ENCODE data around the gene MED12L.
A peak's percentile ranks its signal among the peaks of the same experiment; 100 is the strongest.

The MED12L gene

GRCh38 chr3:151282921-151283320 lies 197.5 kb downstream of the MED12L start:
- Histone ChIP-seq H3K4me1 (ENCODE audit: control insufficient read depth, insufficient read depth, low read length) (0 out of 2 replicates have a peak, but pooled peaks cover 2% of the 10 kb centered on the region), H3K4me3 (ENCODE audit: low read depth, low read length) (no peak overlapping the region), H3K9me3 (ENCODE audit: control insufficient read depth, insufficient read depth, low read depth, low read length) (no peaks in the 10 kb centered on the region), H3K36me3 (ENCODE audit: control insufficient read depth in 2 of 2, insufficient read depth in 1 of 2, low read length in 2 of 2) (no peaks in the 10 kb centered on the region), H3K27ac (ENCODE audit: extremely low read depth, low read depth, low read length) (no peak overlapping the region)
- peak; percentile 44; the same call in 1 of the 2 replicates for TF ChIP-seq PRDM6 (tag by site-specific recombination; IDR thresholded peaks at IDR 0.05)
- no peak for TF ChIP-seq WT1 (tag by site-specific recombination; IDR thresholded peaks at IDR 0.05)
- peak; percentile 58 for TF ChIP-seq ZNF654 (tag by site-specific recombination; IDR thresholded peaks at IDR 0.05; ENCODE audit: low read depth)
- POLR2A ChIA-PET, result no interaction called here
- CTCF ChIA-PET, result interaction anchor here (0.5 to 5.5 kb wide), 13 partner anchors 10 to 395 kb away, joined by 3 to 32 read pairs (median 4); no protein-coding TSS in a partner anchor

GRCh38 chr3:151283387-151283786 lies 197.9 kb downstream of the MED12L start:
- Histone ChIP-seq H3K36me3 (ENCODE audit: control insufficient read depth in 2 of 2, insufficient read depth in 1 of 2, low read length in 2 of 2) (no peaks in the 10 kb centered on the region), H3K4me3 (ENCODE audit: low read depth, low read length) (no peak overlapping the region), H3K27ac (ENCODE audit: extremely low read depth, low read depth, low read length) (no peak overlapping the region), H3K4me1 (ENCODE audit: control insufficient read depth, insufficient read depth, low read length) (0 out of 2 replicates have a peak, but pooled peaks cover 2% of the 10 kb centered on the region), H3K9me3 (ENCODE audit: control insufficient read depth, insufficient read depth, low read depth, low read length) (no peaks in the 10 kb centered on the region)
- CTCF ChIA-PET, result interaction anchor here (1.1 to 3.5 kb wide), 3 partner anchors 44 to 116 kb away, joined by 7 to 17 read pairs (median 10); no protein-coding TSS in a partner anchor
- POLR2A ChIA-PET, result no interaction called here
- TF ChIP-seq ZNF2 (tag by site-specific recombination; IDR thresholded peaks at IDR 0.05) (no peak), TCF7L2 (IDR thresholded peaks at IDR 0.05; ENCODE audit: borderline replicate concordance, low read depth, low read length) (no peak), ZNF514 (tag by site-specific recombination; IDR thresholded peaks at IDR 0.05) (no peak)

GRCh38 chr3:151283907-151284461 lies 198.5 kb downstream of the MED12L start:
- H3K27ac ChIP-seq (ENCODE audit: extremely low read depth, low read depth, low read length), result no peak overlapping the region
- TF ChIP-seq ZNF112 (tag by site-specific recombination; IDR thresholded peaks at IDR 0.05), result no peak
- TF ChIP-seq ZNF248 (tag by site-specific recombination; IDR thresholded peaks at IDR 0.05), result no peak
- no peak for TF ChIP-seq PATZ1 (tag by site-specific recombination; IDR thresholded peaks at IDR 0.05)
- TF ChIP-seq KLF9 (tag by site-specific recombination; IDR thresholded peaks at IDR 0.05; ENCODE audit: low read depth), result no peak
- no peak for TF ChIP-seq GLI2 (tag by site-specific recombination; IDR thresholded peaks at IDR 0.05; ENCODE audit: borderline replicate concordance, low read depth)
- TF ChIP-seq ZNF580 (tag by site-specific recombination; IDR thresholded peaks at IDR 0.05), result no peak
- TF ChIP-seq SP7 (tag by site-specific recombination; IDR thresholded peaks at IDR 0.05), result no peak
- no peak for TF ChIP-seq ZNF704 (tag by site-specific recombination; IDR thresholded peaks at IDR 0.05)
- TF ChIP-seq ZNF394 (tag by site-specific recombination; IDR thresholded peaks at IDR 0.05; ENCODE audit: borderline replicate concordance), result no peak
- TF ChIP-seq ZNF211 (tag by site-specific recombination; IDR thresholded peaks at IDR 0.05; ENCODE audit: low read depth), result no peak
- no peak for TF ChIP-seq ZNF311 (tag by site-specific recombination; IDR thresholded peaks at IDR 0.05; ENCODE audit: borderline replicate concordance)
- no peak for TF ChIP-seq ZNF548 (tag by site-specific recombination; IDR thresholded peaks at IDR 0.05)
- TF ChIP-seq ZNF341 (tag by site-specific recombination; IDR thresholded peaks at IDR 0.05; ENCODE audit: low read depth), result no peak
- no peaks in the 10 kb centered on the region for H3K36me3 ChIP-seq (ENCODE audit: control insufficient read depth in 2 of 2, insufficient read depth in 1 of 2, low read length in 2 of 2)
- CTCF ChIA-PET, result interaction anchor here (0.8 to 3.5 kb wide), 4 partner anchors 37 to 56 kb away, joined by 3 to 17 read pairs (median 4); no protein-coding TSS in a partner anchor
- 0 out of 2 replicates have a peak, but pooled peaks cover 2% of the 10 kb centered on the region for H3K4me1 ChIP-seq (ENCODE audit: control insufficient read depth, insufficient read depth, low read length)
- no peaks in the 10 kb centered on the region for H3K9me3 ChIP-seq (ENCODE audit: control insufficient read depth, insufficient read depth, low read depth, low read length)
- H3K4me3 ChIP-seq (ENCODE audit: low read depth, low read length), result no peak overlapping the region
- POLR2A ChIA-PET, result no interaction called here

Data from HEK293 (cell line).